Hematopoietic multipotent progenitor cell treated with erythropoietin and hydrocortisone succinate and interleukin-3 and kit ligand, for 8 days (in vitro differentiated cells): ENCODE data around the gene KCNMA1.

ENCODE experiments used
- DNase-seq: peaks from one replicate; pipeline ENCODE4 v3.0.0-alpha.2; 2015

The KCNMA1 gene

GRCh38 chr10:77315496-77316129 is 322.0 kb downstream of the KCNMA1 start:
- no peak for DNase-seq

GRCh38 chr10:77313066-77313750 is 324.4 kb downstream of the KCNMA1 start:
- no peak for DNase-seq

GRCh38 chr10:77311186-77311585 is 326.4 kb downstream of the KCNMA1 start:
- DNase-seq: no peak

- DNase-seq: no peak
Measured at GRCh38 chr10:77310288-77310840, 327.2 kb downstream of the KCNMA1 start.

- no peak for DNase-seq
Measured at GRCh38 chr10:77309509-77309908, 328.1 kb downstream of the KCNMA1 start.

- DNase-seq: no peak
Measured at GRCh38 chr10:77309092-77309491, 328.5 kb downstream of the KCNMA1 start.

- DNase-seq: no peak
Measured at GRCh38 chr10:77308084-77308732, 329.4 kb downstream of the KCNMA1 start.

GRCh38 chr10:77306666-77307065 is 330.9 kb downstream of the KCNMA1 start:
- no peak for DNase-seq

- DNase-seq: no peak
Measured at GRCh38 chr10:77305650-77306632, 331.7 kb downstream of the KCNMA1 start.

GRCh38 chr10:77304192-77304591 is 333.4 kb downstream of the KCNMA1 start:
- no peak for DNase-seq

GRCh38 chr10:77301305-77301730 is 336.3 kb downstream of the KCNMA1 start:
- DNase-seq: no peak

GRCh38 chr10:77300682-77301302 is 336.8 kb downstream of the KCNMA1 start:
- no peak for DNase-seq

GRCh38 chr10:77299320-77299719 is 338.3 kb downstream of the KCNMA1 start:
- DNase-seq: no peak

GRCh38 chr10:77297393-77297739 is 340.2 kb downstream of the KCNMA1 start:
- no peak for DNase-seq

GRCh38 chr10:77296534-77297392 is 340.8 kb downstream of the KCNMA1 start:
- no peak for DNase-seq

- DNase-seq: no peak
Measured at GRCh38 chr10:77293773-77294172, 343.8 kb downstream of the KCNMA1 start.

- DNase-seq: no peak
Measured at GRCh38 chr10:77293347-77293746, 344.3 kb downstream of the KCNMA1 start.

GRCh38 chr10:77291596-77292505 is 345.8 kb downstream of the KCNMA1 start:
- DNase-seq: no peak

- no peak for DNase-seq
Measured at GRCh38 chr10:77290528-77291155, 347.0 kb downstream of the KCNMA1 start.

- no peak for DNase-seq
Measured at GRCh38 chr10:77289790-77290189, 347.8 kb downstream of the KCNMA1 start.
